Stimulated activated CD4-positive, alpha-beta T cell treated with anti-CD3 and anti-CD28 coated beads, Interleukin-4, amount 100 ng/mL, for 1 hour (primary cell): ENCODE measurements around the gene ACTA2.

ENCODE experiments used
- DNase-seq: peaks from one replicate; pipeline ENCODE4 v3.0.0-alpha.2; 2020

ACTA2 gene

DNA sequence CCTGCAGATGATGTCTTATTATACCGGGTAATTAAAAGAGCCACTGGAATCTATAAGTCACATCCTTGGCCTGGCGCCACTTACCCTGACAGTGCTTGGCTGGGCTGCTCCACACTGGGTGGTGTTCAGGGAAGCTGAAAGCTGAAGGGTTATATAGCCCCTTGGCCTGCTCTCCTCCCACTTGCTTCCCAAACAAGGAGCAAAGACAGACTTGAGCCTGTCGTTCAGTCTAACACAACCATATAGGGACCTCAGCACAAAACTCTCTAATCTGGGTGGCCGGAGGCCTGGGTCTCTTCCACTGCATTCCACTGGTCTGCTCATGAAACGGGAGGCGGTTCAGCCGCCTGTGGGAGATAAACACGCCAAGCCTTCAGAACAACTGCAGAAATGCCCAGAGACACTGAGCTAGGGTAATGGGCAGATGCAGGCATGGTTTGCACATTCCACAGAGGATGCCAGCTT is at the start of gene ACTA2:
ACTA2 (minus strand) TSS at position 127 of the 465 bp plus-strand sequence. CDS start 3,843 bp downstream, outside the sequence.
- DNase-seq, result no peak

DNA sequence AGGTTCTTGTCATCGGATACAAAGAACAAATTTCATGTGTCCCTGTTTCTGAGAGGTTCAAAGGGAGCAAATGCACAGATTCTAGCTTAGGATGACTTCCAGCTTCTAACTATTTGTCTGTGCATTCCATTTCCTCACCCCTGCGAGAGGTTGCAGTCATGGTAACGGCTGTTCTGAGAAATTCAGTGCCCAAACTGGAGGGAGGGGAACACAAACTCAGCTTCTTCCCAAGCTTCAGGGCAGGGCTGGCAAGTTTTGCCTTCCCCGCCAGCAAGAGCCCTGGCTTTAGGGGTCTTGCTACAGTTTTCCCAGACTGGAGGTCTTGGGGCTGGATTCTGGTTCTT is 49.1 kb upstream of the ACTA2 start:
- no peak for DNase-seq

DNA sequence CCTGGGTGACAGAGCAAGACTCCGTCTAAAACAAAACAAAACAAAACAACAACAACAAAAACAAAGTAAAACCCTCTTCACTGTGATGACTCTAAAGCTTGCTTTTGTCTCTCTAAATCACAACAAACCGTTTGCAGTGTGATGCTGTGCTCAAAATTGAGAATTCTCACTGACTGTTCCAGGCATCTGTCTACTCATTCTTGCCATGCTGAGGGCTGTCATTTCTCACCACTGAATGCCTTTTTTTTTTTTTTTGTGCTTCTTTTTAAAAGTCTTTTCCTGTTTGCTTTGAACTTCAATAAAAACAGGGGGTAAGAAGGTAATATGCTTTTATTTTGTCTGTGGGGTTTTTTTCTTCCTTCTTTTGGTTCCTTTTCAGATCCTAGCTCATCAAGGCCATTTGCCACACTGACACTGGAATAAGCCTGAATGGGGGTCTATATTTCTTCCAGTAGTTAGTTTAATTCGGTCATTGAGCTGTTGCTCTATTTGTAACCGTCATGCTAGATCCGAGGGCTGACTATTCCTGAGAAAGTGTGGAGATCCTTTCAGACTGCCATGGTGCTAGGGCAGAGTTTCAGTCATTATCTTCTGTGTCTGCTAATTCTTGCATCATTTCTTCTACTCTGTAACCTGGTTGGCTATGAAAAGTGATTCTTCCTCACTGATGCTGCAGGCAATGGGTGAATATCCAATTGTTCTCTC is 48.6 kb upstream of the ACTA2 start:
- no peak for DNase-seq

DNA sequence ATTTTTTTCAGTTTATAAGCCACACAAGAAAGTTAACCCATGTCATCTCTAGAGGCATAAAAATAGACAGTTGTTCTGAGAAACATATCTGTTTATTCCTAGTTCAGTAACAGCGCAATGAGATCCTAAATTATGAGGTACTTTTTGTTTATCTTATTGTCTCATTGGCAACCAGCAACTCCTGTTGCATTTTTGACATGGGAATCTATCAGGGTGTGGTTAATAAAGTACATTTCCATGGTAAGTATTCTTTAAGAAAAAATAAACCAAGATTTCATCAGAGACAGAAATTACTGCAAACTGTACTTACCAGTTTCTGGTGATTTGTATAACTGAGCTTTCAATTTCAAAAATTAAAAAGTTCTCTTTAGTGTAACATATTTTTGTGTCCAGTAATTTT is 47.1 kb upstream of the ACTA2 start:
- DNase-seq, result no peak

GRCh38 chr10:88996927-88997326 is 44.4 kb upstream of the ACTA2 start:
- DNase-seq, result no peak

DNA sequence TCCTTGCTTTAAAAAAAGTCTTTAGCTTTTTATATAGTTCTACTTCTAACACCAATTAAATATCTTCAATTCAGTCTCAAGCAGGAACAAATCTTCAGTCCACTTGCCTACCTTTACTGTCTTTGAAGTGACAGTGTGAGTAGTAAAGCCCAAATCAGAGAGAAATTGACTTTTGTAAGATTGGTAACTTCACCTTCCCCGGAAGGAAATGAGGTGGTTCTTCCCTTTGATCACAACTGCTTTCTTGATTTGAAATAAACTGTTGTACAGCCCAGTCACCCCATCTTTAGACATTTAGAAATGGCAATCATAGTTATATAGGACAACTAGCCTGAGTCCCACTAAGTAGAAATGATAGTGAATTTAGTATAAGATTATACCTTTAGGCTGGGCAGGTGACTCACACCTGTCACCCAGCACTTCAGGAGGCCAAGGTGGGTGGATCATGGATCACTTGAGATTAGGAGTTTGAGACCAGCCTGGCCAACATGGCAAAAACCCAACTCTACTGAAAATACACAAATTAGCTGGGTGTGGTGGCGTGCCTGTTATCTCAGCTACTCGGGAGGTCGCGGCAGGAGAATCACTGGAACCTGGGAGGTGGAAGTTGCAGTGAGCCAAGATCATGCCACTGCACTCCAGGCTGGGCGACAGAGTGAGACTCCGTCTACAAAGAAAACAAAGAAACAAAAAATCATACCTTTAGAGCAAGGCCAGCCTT is 42.7 kb upstream of the ACTA2 start:
- no peak for DNase-seq

- no peak for DNase-seq
These were observed 41.4 kb upstream of the ACTA2 start for GRCh38 chr10:88994019-88994418.

- DNase-seq, result no peak
These were observed 40.5 kb upstream of the ACTA2 start for GRCh38 chr10:88992921-88993524.

DNA sequence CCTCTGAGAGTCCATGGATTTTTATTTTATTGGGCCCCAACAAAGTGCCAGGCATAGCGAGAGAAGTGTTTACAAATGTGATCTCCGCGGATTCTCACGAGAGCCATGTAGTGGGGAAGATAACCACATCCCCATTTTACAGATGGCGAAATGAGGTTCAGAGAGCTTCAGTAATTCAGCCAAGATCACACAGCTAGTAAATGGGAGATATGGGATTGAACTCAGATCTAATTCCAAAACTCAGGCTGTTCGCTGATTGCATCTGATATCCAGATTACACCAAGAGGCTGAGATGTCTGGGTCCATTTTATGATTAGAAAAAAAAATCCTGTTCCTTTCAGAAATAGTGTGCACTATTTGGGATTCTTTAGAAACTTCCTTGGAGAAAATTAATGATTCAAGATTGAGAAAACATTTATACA is 39.3 kb upstream of the ACTA2 start:
- no peak for DNase-seq

DNA sequence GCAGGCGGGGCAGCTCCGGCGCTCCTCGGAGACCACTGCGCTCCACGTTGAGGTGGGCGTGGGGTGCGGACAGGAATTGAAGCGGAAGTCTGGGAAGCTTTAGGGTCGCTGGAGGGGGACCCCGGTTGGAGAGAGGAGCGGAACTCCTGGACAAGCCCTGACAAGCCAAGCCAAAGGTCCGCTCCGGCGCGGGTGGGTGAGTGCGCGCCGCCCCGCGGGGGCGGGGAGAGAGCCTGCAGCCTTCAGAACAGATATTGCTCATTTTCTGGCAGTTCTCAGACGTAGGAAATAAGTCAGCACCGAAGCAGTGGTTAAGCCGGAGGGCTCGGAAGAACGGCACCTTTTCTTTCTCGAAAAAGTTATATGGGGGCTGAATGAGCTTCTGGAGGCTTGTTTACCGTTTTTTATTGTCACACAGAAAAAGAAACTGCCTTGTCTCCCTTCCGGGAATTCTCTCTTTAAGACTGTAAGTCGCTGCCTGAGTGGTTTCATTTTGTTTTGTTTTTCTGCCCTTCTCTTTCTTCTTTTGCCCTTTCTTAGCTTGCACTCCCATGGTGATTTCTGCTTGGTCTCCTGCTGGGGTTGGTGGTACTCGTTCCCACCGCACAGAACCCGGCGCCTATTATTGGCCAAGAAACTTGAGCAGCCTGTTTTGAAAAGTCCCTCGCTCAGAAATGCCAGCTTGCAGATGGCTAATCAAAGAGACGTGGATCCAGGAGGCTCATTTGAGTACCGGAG is 38.8 kb upstream of the ACTA2 start:
- DNase-seq, result peak; percentile 76

GRCh38 chr10:88990384-88991160 is 38.0 kb upstream of the ACTA2 start, which contains the start of gene FAS:
TSS of gene FAS (plus strand) at chr10:88990798. CDS start at chr10:88990877, 79 bp downstream.
- peak; percentile 83 for DNase-seq

DNA sequence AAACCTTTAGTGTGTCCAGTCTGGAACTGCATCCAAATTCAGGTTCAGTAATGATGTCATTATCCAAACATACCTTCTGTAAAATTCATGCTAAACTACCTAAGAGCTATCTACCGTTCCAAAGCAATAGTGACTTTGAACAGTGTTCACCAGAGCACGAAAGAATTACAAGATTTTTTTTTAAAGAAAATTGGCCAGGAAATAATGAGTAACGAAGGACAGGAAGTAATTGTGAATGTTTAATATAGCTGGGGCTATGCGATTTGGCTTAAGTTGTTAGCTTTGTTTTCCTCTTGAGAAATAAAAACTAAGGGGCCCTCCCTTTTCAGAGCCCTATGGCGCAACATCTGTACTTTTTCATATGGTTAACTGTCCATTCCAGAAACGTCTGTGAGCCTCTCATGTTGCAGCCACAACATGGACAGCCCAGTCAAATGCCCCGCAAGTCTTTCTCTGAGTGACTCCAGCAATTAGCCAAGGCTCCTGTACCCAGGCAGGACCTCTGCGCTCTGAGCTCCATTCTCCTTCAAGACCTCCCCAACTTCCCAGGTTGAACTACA is 37.3 kb upstream of the ACTA2 start:
- DNase-seq, result no peak

DNA sequence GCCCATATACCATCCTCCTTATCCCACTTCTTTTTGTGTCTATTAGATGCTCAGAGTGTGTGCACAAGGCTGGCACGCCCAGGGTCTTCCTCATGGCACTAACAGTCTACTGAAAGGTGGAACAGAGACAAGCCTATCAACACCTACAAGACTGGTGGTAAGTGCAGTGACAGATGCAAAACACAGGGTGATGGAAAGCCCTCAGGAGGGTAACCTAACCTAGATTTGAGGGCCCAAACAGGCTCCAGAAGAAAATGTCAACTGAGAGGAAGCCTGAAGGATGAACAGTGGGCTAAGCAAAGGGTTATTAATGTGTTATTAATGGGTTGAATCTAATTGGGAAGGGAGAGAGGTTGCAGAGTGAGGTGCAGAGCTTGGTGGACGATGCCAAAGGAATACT is 36.9 kb upstream of the ACTA2 start:
- DNase-seq, result no peak

DNA sequence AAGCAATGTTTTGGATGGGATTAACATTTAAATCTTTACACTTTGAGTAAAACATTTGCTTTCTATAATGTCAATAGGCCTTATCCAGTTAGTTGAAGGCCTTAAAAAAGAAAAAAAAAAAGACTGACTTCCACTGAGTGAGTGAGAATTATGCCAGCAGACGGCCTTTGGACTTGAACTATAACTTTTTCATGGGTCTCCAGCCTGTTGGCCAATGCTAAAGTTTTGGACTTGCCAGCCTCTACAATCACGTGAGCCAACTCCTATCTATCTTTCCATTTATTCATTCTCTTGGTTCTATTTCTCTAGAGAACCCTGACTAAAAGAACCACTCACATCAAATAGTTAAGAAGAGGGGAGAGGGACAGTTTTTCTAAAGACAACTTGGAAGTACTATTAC is 35.3 kb upstream of the ACTA2 start:
- no peak for DNase-seq

- DNase-seq, result no peak
These were observed 34.7 kb upstream of the ACTA2 start for GRCh38 chr10:88987243-88987725.

DNA sequence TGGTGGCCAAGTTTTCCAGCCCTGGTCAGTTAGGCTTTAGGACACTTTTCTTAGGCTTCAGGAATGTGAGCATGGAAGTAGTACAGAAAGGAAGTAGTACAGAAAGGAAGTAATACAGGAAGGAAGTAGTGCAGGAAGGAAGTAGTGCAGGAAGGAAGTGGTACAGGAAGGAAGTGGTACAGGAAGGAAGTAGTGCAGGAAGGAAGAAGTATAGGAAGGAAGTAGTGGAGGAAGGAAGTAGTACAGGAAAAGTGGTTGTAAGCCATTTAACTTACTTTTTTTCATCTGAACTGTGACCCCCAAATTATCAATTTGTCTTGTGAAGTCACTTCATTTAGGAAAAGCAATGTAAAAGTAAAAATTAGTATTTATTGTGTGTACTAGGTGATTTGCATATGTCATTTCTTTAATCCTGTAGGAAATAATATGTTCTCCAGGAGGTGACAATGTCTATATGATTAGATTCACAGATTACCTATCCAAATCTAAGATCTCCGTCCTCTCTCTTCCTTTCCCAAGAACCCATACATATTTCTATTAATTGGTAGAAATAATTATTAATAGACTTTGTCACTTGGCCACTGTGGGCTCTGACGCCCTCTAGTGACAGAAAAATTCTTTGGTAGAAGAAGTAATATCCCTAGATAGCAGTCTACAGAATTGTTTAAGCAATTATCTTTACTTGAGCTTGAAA is 34.1 kb upstream of the ACTA2 start:
- no peak for DNase-seq

- no peak for DNase-seq
These were observed 32.0 kb upstream of the ACTA2 start for GRCh38 chr10:88984525-88984924.

- DNase-seq, result no peak
These were observed 31.4 kb upstream of the ACTA2 start for GRCh38 chr10:88983939-88984338.

DNA sequence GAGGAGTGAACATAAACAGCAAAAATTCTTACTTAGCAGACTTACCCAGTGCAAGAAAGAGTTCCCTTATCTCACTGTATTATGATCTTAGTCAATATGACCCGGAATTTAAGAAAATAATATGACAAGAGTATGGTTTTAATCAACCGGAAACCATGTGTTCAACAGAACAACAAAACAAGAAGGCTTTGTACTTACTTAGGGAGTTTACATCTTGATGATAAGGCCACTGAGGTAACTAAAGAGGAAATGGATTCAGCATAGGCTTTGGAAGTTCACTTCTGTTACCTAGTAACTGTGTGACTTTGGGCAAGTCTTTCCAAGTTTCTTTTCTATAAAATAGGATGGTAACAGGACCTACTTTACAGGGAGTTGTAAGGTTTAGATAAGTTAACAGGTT is 30.6 kb upstream of the ACTA2 start:
- no peak for DNase-seq

DNA sequence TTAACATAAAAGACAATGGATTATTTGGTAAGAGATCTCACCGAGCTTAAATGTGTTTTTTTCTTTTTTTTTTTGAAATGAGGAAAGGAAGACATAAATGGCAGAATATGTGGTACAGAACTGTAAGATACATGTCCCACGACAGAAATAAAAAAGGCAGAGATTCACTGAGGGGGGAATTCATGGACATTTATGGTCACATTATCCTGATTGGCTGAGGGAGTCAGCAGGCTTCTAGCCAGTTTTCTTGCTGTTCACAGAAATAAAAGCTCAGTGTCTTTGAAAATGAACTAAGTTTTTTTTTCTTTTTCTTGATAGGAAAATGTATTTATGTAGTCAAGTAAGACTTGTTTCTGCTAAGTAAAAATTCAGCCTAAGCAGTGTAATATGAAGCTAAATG is 29.8 kb upstream of the ACTA2 start:
- DNase-seq, result no peak

DNA sequence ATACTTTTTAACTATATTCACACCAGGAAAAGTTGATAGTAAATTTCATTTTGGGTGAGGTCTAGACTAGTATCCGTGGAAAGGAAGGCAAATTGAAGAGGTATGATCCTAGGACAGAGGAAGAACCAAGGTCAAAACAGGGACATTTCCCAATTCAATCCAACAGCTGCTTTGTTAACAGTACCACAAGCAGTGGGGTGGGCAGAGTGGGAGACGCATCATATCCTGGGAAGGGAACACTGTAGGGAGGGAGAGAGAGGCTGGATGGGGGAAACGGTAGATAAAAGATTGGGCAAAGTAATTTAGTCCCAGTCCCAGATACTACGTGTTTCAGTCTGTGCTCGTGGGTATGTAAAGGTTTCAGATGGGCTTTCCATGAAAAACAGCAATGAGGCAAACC is 28.9 kb upstream of the ACTA2 start:
- DNase-seq, result no peak
